Measurements from ENCODE around the gene COL11A2.

DNA sequence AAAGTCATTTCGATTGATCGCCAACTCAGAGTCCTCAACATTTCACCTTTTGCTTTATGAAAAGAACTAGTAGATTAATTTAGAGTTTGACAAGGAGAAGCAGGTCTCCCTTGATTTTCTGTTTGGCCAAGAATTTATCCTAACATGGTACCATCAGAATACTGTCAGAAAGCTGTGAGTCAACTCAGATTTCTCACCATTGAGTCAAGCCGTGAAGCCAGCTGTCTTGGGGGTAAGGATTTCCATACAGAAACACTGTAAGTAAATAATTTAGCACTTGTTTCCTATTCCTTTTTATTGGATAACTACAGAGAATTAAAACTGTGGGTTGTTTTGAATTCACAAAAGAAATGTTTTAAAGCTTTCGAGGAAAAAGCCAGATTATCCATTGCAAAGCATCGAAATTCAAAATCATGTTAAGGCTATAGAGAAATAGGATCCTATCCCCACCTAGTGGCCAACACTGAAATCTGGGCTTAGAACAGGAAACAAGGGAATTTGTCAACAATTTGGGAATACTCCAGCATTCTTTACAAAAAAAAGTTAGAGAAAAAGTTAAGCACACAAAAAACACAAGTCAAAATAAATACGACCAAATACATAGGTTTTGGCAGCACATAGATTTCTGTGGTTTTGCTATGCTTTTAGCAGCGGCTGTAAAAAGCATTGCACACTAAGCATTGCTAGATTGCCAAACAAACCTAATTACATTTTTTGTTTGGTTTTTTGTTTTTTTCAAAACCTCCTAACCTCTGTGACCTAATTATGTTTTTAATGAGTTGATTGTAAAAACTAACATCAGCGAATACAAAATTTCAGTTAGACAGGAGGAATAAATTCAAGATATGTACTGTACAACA, 44.2 kb downstream of the COL11A2 start:
- TF ChIP-seq, protein P1, sequence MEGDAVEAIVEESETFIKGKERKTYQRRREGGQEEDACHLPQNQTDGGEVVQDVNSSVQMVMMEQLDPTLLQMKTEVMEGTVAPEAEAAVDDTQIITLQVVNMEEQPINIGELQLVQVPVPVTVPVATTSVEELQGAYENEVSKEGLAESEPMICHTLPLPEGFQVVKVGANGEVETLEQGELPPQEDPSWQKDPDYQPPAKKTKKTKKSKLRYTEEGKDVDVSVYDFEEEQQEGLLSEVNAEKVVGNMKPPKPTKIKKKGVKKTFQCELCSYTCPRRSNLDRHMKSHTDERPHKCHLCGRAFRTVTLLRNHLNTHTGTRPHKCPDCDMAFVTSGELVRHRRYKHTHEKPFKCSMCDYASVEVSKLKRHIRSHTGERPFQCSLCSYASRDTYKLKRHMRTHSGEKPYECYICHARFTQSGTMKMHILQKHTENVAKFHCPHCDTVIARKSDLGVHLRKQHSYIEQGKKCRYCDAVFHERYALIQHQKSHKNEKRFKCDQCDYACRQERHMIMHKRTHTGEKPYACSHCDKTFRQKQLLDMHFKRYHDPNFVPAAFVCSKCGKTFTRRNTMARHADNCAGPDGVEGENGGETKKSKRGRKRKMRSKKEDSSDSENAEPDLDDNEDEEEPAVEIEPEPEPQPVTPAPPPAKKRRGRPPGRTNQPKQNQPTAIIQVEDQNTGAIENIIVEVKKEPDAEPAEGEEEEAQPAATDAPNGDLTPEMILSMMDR (IDR thresholded peaks at IDR 0.05), result no peak
- TF ChIP-seq POLR2A (IDR thresholded peaks at IDR 0.05), result no peak

All from lower leg skin (tissue), 3 donors.